ENCODE measurements around the gene ZNF420.

Gene ZNF420

GRCh38 chr19:37160153-37160552 is 81.9 kb downstream of the ZNF420 start:
- no peak for DNase-seq

- no peak for DNase-seq
Measured at GRCh38 chr19:37165635-37166034, 87.4 kb downstream of the ZNF420 start.

GRCh38 chr19:37172368-37173366 is 94.4 kb downstream of the ZNF420 start, which contains the start of gene ZNF585A:
ZNF585A (minus strand) TSS chr19:37172695; CDS start chr19:37169910, 2,785 bp downstream.
- DNase-seq: peak; percentile 73 to 90
